Measurements from ENCODE around the gene SURF6.

SURF6 gene

GRCh38 chr9:133346021-133346785, 10.2 kb upstream of the SURF6 start:
- H3K27me3 ChIP-seq (ENCODE audit: insufficient read depth, low read depth): no peaks in the 10 kb centered on the region
- no peak overlapping the region for H3K27ac ChIP-seq
- H4K20me1 ChIP-seq (ENCODE audit: insufficient read depth): peaks cover 7% of the 10 kb centered on the region; the same call in 1 of the 2 replicates
- H3K79me2 ChIP-seq (ENCODE audit: insufficient read depth, low read depth): peaks cover 38% of the 10 kb centered on the region
- H2AFZ ChIP-seq (ENCODE audit: low read depth): no peak overlapping the region
- H3K4me2 ChIP-seq: peak overlapping the region; percentile 87
- peaks cover 20% of the 10 kb centered on the region for H3K4me1 ChIP-seq (ENCODE audit: low read depth, poor library complexity, severe bottlenecking)
- TF ChIP-seq CTCF (conservative IDR thresholded peaks at IDR 0.05; ENCODE audit: low read depth, low read length): no peak
- no peak overlapping the region; the same call in 1 of the 2 replicates for H3K9ac ChIP-seq
- no peak overlapping the region for H3K4me3 ChIP-seq (IDR thresholded peaks at IDR 0.05; ENCODE audit: insufficient read depth, low read depth, low read length)
- H3K36me3 ChIP-seq (ENCODE audit: insufficient read depth): peaks cover 24% of the 10 kb centered on the region

- H4K20me1 ChIP-seq (ENCODE audit: insufficient read depth): peaks cover 2% of the 10 kb centered on the region; the same call in 1 of the 2 replicates
- no peak overlapping the region for H3K9ac ChIP-seq
- no peak overlapping the region for H3K27ac ChIP-seq
- H3K4me2 ChIP-seq: no peak overlapping the region
- H3K4me1 ChIP-seq (ENCODE audit: low read depth, poor library complexity, severe bottlenecking): peaks cover 20% of the 10 kb centered on the region
- H3K79me2 ChIP-seq (ENCODE audit: insufficient read depth, low read depth): peaks cover 38% of the 10 kb centered on the region
- peaks cover 18% of the 10 kb centered on the region for H3K36me3 ChIP-seq (ENCODE audit: insufficient read depth)
- H3K27me3 ChIP-seq (ENCODE audit: insufficient read depth, low read depth): no peaks in the 10 kb centered on the region
- no peak overlapping the region for H3K4me3 ChIP-seq (IDR thresholded peaks at IDR 0.05; ENCODE audit: insufficient read depth, low read depth, low read length)
- H2AFZ ChIP-seq (ENCODE audit: low read depth): no peak overlapping the region
- TF ChIP-seq CTCF (conservative IDR thresholded peaks at IDR 0.05; ENCODE audit: low read depth, low read length): no peak
Observed at GRCh38 chr9:133345596-133345995, 9.6 kb upstream of the SURF6 start.

- Histone ChIP-seq H3K36me3 (ENCODE audit: insufficient read depth) (peaks cover 12% of the 10 kb centered on the region), H3K4me3 (IDR thresholded peaks at IDR 0.05; ENCODE audit: insufficient read depth, low read depth, low read length) (no peak overlapping the region), H3K4me1 (ENCODE audit: low read depth, poor library complexity, severe bottlenecking) (peaks cover 16% of the 10 kb centered on the region), H3K9ac (no peak overlapping the region), H3K79me2 (ENCODE audit: insufficient read depth, low read depth) (peaks cover 38% of the 10 kb centered on the region), H3K27ac (no peak overlapping the region), H4K20me1 (ENCODE audit: insufficient read depth) (no peaks in the 10 kb centered on the region), H3K27me3 (ENCODE audit: insufficient read depth, low read depth) (no peaks in the 10 kb centered on the region), H2AFZ (ENCODE audit: low read depth) (no peak overlapping the region), H3K4me2 (no peak overlapping the region)
- TF ChIP-seq CTCF (conservative IDR thresholded peaks at IDR 0.05; ENCODE audit: low read depth, low read length): no peak
Observed at GRCh38 chr9:133344979-133345378, 9.0 kb upstream of the SURF6 start.

GRCh38 chr9:133344071-133344470, 8.1 kb upstream of the SURF6 start:
- H2AFZ ChIP-seq (ENCODE audit: low read depth): no peak overlapping the region
- H3K4me3 ChIP-seq (IDR thresholded peaks at IDR 0.05; ENCODE audit: insufficient read depth, low read depth, low read length): no peak overlapping the region
- H3K4me1 ChIP-seq (ENCODE audit: low read depth, poor library complexity, severe bottlenecking): peaks cover 9% of the 10 kb centered on the region
- H3K27me3 ChIP-seq (ENCODE audit: insufficient read depth, low read depth): no peaks in the 10 kb centered on the region
- no peak for TF ChIP-seq CTCF (conservative IDR thresholded peaks at IDR 0.05; ENCODE audit: low read depth, low read length)
- no peak overlapping the region for H3K27ac ChIP-seq
- peaks cover 3% of the 10 kb centered on the region for H3K36me3 ChIP-seq (ENCODE audit: insufficient read depth)
- no peaks in the 10 kb centered on the region for H4K20me1 ChIP-seq (ENCODE audit: insufficient read depth)
- H3K9ac ChIP-seq: no peak overlapping the region
- H3K4me2 ChIP-seq: no peak overlapping the region
- peaks cover 30% of the 10 kb centered on the region for H3K79me2 ChIP-seq (ENCODE audit: insufficient read depth, low read depth)

Data from KMS-11 (cell line).